Mucosa of descending colon (tissue), 3 donors: ENCODE measurements around the gene RBM34. TPM values are rescaled to one million over a fixed set of nuclear protein-coding genes. Genes with fewer than 3 reads are reported as not detected.

Source experiments
- ATAC-seq: fragments of 200-7000 bp; cut with Tn5 transposase; one replicate; pipeline ENCODE4 v1.9.1; 2020; ENCODE audit warnings: mild to moderate bottlenecking, moderate library complexity
- DNase-seq, 3 donors: peaks; one replicate each; pipeline ENCODE4 v3.0.0-alpha.2; 2020
- H3K36me3 ChIP-seq: fragments of 200-600 bp; one replicate; pipeline ENCODE4 v1.8.0; 2021; ENCODE audit warnings: low read depth, mild to moderate bottlenecking
- H3K4me1 ChIP-seq: fragments of 200-600 bp; one replicate; pipeline ENCODE4 v1.8.0; 2021; ENCODE audit warnings: low read depth, mild to moderate bottlenecking
- H3K4me3 ChIP-seq: fragments of 200-600 bp; one replicate; pipeline ENCODE4 v1.8.0; 2021; ENCODE audit warnings: mild to moderate bottlenecking
- H3K9me3 ChIP-seq: fragments of 200-600 bp; one replicate; pipeline ENCODE4 v1.8.0; 2021; ENCODE audit warnings: mild to moderate bottlenecking
- CTCF ChIP-seq: fragments of 200-600 bp; IDR thresholded peaks from one replicate; pipeline ENCODE4 v1.8.0; 2022; ENCODE audit warnings: antibody characterized with exemption, mild to moderate bottlenecking
- intact Hi-C, 2 donors: fragments of 100-400 bp; cut with DNase I in 1 of 2; cut with micrococcal nuclease in 1 of 2; formaldehyde crosslinking; loops; one replicate each; pipeline versions ENCODE4 v1.11.0 to v1.11.1; 2022; cut with DNase I, micrococcal nuclease
- total RNA-seq, 3 donors: library from RNA; stranded (reverse); fragmentation: NEBNext Ultra II Directional in 2 of 3; extraction: Animal tissue kit (Norgen Biotek cat#: 25700) in 2 of 3; gene quantifications; one replicate each; pipeline versions ENCODE4 v1.2.1 to v1.2.4, GENCODE V29; 2021 to 2023
- donor health status: DM: no; HTN: no; CAD: no; lungs with moderate emphysema.
- donor health status: DM: no; HTN: no; CAD: no.
- donor health status: DM: no; HTN: yes; CAD: no.

RBM34 gene
- total RNA-seq, 3 donors from 2014 or later, result 54.7 to 58.5 (median 55.3) TPM

- intact Hi-C loops, result no loop called here
- H3K9me3 ChIP-seq, result no peaks in the 10 kb centered on the region
- H3K4me3 ChIP-seq, result no peak overlapping the region
- DNase-seq, result no peak
- no peaks in the 10 kb centered on the region for H3K36me3 ChIP-seq
- TF ChIP-seq CTCF, result no peak
- peaks cover 9% of the 10 kb centered on the region for H3K4me1 ChIP-seq
- ATAC-seq, result no peak
Measured at GRCh38 chr1:235124111-235124510, 36.9 kb downstream of the RBM34 start.

- no peak for ATAC-seq
- H3K9me3 ChIP-seq, result no peaks in the 10 kb centered on the region
- no peak for TF ChIP-seq CTCF
- no peak overlapping the region for H3K4me3 ChIP-seq
- no peak for DNase-seq
- no peaks in the 10 kb centered on the region for H3K36me3 ChIP-seq
- peaks cover 9% of the 10 kb centered on the region for H3K4me1 ChIP-seq
- intact Hi-C loops, result no loop called here
Measured at GRCh38 chr1:235122348-235122747, 38.7 kb downstream of the RBM34 start.

GRCh38 chr1:235113183-235113917 lies 47.7 kb downstream of the RBM34 start:
- no peaks in the 10 kb centered on the region for H3K4me1 ChIP-seq
- H3K9me3 ChIP-seq, result no peaks in the 10 kb centered on the region
- H3K4me3 ChIP-seq, result no peak overlapping the region
- no peak for TF ChIP-seq CTCF
- ATAC-seq (no peak), DNase-seq (no peak)
- intact Hi-C loops, result no loop called here
- peaks cover 4% of the 10 kb centered on the region for H3K36me3 ChIP-seq

- DNase-seq, result no peak
- TF ChIP-seq CTCF, result no peak
- intact Hi-C loops, result no loop called here
- Histone ChIP-seq H3K4me1 (no peaks in the 10 kb centered on the region), H3K36me3 (peaks cover 4% of the 10 kb centered on the region), H3K4me3 (no peak overlapping the region), H3K9me3 (no peaks in the 10 kb centered on the region)
- no peak for ATAC-seq
Measured at GRCh38 chr1:235112297-235113182, 48.5 kb downstream of the RBM34 start.

GRCh38 chr1:235111107-235111506 lies 49.9 kb downstream of the RBM34 start:
- TF ChIP-seq CTCF, result no peak
- intact Hi-C loops, result no loop called here
- ATAC-seq, result no peak
- no peaks in the 10 kb centered on the region for H3K4me1 ChIP-seq
- H3K4me3 ChIP-seq, result no peak overlapping the region
- no peaks in the 10 kb centered on the region for H3K9me3 ChIP-seq
- peaks cover 4% of the 10 kb centered on the region for H3K36me3 ChIP-seq
- no peak for DNase-seq
